OCI-LY3 (cell line): ENCODE data around the gene COL10A1.

Experiments
- H2AFZ ChIP-seq: fragments of 200-600, 300-600 bp; shearing (Covaris generic); 2 replicates; pipeline ENCODE4 v1.6.0; 2014; ENCODE audit warnings: antibody characterized with exemption, low read depth, low read length
- H3K27ac ChIP-seq: fragments of 200-600, 300-600 bp; sonication (generic); 2 replicates; pipeline ENCODE4 v1.5.1; 2014; ENCODE audit warnings: mild to moderate bottlenecking, low read length, moderate library complexity, mixed read lengths
- H3K27me3 ChIP-seq: fragments of 200-600, 300-600 bp; sonication (generic); 2 replicates; pipeline ENCODE4 v1.6.1; 2014; ENCODE audit warnings: low read depth, low read length, mixed read lengths
- H3K36me3 ChIP-seq: fragments of 200-600, 300-600 bp; sonication (generic); replicated peaks from 2 replicates; pipeline ENCODE3; 2014; ENCODE audit warnings: low read depth, low read length, mixed read lengths
- H3K4me1 ChIP-seq: fragments of 300-600, 200-600 bp; sonication (generic); 2 replicates; pipeline ENCODE4 v1.6.1; 2014; ENCODE audit warnings: low read length, mixed read lengths
- H3K4me2 ChIP-seq: fragments of 200-600, 300-600 bp; sonication (generic); 2 replicates; pipeline ENCODE4 v1.6.1; 2014; ENCODE audit warnings: low read length, mixed read lengths
- H3K4me3 ChIP-seq: fragments of 300-600, 200-600 bp; sonication (generic); 2 replicates; pipeline ENCODE4 v1.5.1; 2014; ENCODE audit warnings: antibody characterized with exemption, mild to moderate bottlenecking, low read length, moderate library complexity
- H3K79me2 ChIP-seq: fragments of 300-600, 200-600 bp; shearing (Covaris generic); 2 replicates; pipeline ENCODE4 v1.6.1; 2014; ENCODE audit warnings: mild to moderate bottlenecking, low read length, mixed read lengths
- H3K9ac ChIP-seq: fragments of 300-600, 200-600 bp; shearing (Covaris generic); 2 replicates; pipeline ENCODE4 v1.6.0; 2014; ENCODE audit warnings: mild to moderate bottlenecking, low read length, moderate library complexity
- H3K9me3 ChIP-seq: fragments of 200-600, 300-600 bp; shearing (Covaris generic); 2 replicates; pipeline ENCODE4 v1.6.1; 2014; ENCODE audit warnings: low read length, mixed read lengths; ENCODE audit not compliant: insufficient read depth
- H4K20me1 ChIP-seq: fragments of 200-600, 300-600 bp; sonication (generic); 2 replicates; pipeline ENCODE4 v1.6.1; 2016; ENCODE audit warnings: low read length, mixed read lengths; ENCODE audit not compliant: insufficient read depth
- CTCF ChIP-seq: fragments of 200-600, 300-600 bp; sonication (generic); IDR thresholded peaks from 2 replicates; pipeline ENCODE4 v1.5.1; 2014; ENCODE audit warnings: antibody characterized with exemption, low read length, low read depth
- EZH2phosphoT487 ChIP-seq: fragments of 200-600 bp; shearing (Covaris generic); IDR thresholded peaks from 2 replicates; pipeline ENCODE4 v1.6.1; 2018; ENCODE audit warnings: antibody characterized with exemption, mixed run types, low read depth

Gene COL10A1

GRCh38 chr6:116078945-116079344 is 47.0 kb downstream of the COL10A1 start:
- H3K4me2 ChIP-seq: no peak overlapping the region
- no peaks in the 10 kb centered on the region for H4K20me1 ChIP-seq
- H3K27ac ChIP-seq: no peak overlapping the region
- H2AFZ ChIP-seq: no peak overlapping the region
- no peaks in the 10 kb centered on the region for H3K9me3 ChIP-seq
- no peak for TF ChIP-seq EZH2phosphoT487
- TF ChIP-seq CTCF: no peak
- no peak overlapping the region for H3K4me3 ChIP-seq
- no peaks in the 10 kb centered on the region for H3K79me2 ChIP-seq
- no peaks in the 10 kb centered on the region for H3K4me1 ChIP-seq
- no peaks in the 10 kb centered on the region for H3K27me3 ChIP-seq
- no peak overlapping the region for H3K9ac ChIP-seq
- no peaks in the 10 kb centered on the region for H3K36me3 ChIP-seq

- Histone ChIP-seq H3K27ac (no peak overlapping the region), H2AFZ (no peak overlapping the region), H3K9me3 (no peaks in the 10 kb centered on the region), H3K4me3 (no peak overlapping the region), H3K36me3 (no peaks in the 10 kb centered on the region), H3K27me3 (no peaks in the 10 kb centered on the region), H3K79me2 (no peaks in the 10 kb centered on the region), H3K4me1 (no peaks in the 10 kb centered on the region), H3K9ac (no peak overlapping the region), H4K20me1 (no peaks in the 10 kb centered on the region), H3K4me2 (no peak overlapping the region)
- TF ChIP-seq EZH2phosphoT487 (no peak), CTCF (no peak)
Measured at GRCh38 chr6:116078522-116078921, 47.4 kb downstream of the COL10A1 start.

GRCh38 chr6:116074732-116075390 is 51.1 kb downstream of the COL10A1 start:
- Histone ChIP-seq H3K4me1 (0 out of 2 replicates have a peak, but pooled peaks cover 3% of the 10 kb centered on the region), H3K79me2 (no peaks in the 10 kb centered on the region), H3K36me3 (no peaks in the 10 kb centered on the region), H3K27ac (no peak overlapping the region), H2AFZ (no peak overlapping the region), H3K9me3 (no peaks in the 10 kb centered on the region), H4K20me1 (no peaks in the 10 kb centered on the region), H3K27me3 (no peaks in the 10 kb centered on the region), H3K4me2 (no peak overlapping the region), H3K9ac (no peak overlapping the region), H3K4me3 (no peak overlapping the region)
- TF ChIP-seq EZH2phosphoT487 (no peak), CTCF (no peak)

GRCh38 chr6:116073765-116074440 is 52.0 kb downstream of the COL10A1 start:
- H3K4me1 ChIP-seq: 0 out of 2 replicates have a peak, but pooled peaks cover 3% of the 10 kb centered on the region
- TF ChIP-seq EZH2phosphoT487: no peak
- TF ChIP-seq CTCF: no peak
- H3K4me2 ChIP-seq: no peak overlapping the region
- H4K20me1 ChIP-seq: no peaks in the 10 kb centered on the region
- no peaks in the 10 kb centered on the region for H3K27me3 ChIP-seq
- no peak overlapping the region for H2AFZ ChIP-seq
- no peak overlapping the region for H3K9ac ChIP-seq
- H3K27ac ChIP-seq: no peak overlapping the region
- no peak overlapping the region for H3K4me3 ChIP-seq
- H3K36me3 ChIP-seq: no peaks in the 10 kb centered on the region
- no peaks in the 10 kb centered on the region for H3K9me3 ChIP-seq
- H3K79me2 ChIP-seq: no peaks in the 10 kb centered on the region
